ENCODE results near the gene SUSD6.
"Not testable (repeated sequence)": the region's sequence is repeated elsewhere in the genome, so short reads cannot be mapped to it uniquely, and the experiment has no call there.

The SUSD6 gene

GRCh38 chr14:69699243-69699642 lies 87.8 kb downstream of the SUSD6 start:
- H2BK12ac ChIP-seq (ENCODE audit: low read length in 2 of 2); H3K18ac ChIP-seq (ENCODE audit: low read depth in 1 of 2, low read length in 2 of 2); H4K91ac ChIP-seq (ENCODE audit: low read length); H2BK15ac ChIP-seq (ENCODE audit: low read depth, poor library complexity, severe bottlenecking); H2AFZ ChIP-seq (ENCODE audit: low read depth, low read length); H3K27me3 ChIP-seq (ENCODE audit: control insufficient read depth in 1 of 2, insufficient read depth in 1 of 2, low read length in 2 of 2); H3K9ac ChIP-seq (ENCODE audit: low read length); H2BK5ac ChIP-seq (ENCODE audit: low read depth, low read length, poor library complexity, severe bottlenecking); H3K23ac ChIP-seq (ENCODE audit: low read length in 2 of 2); H2AK5ac ChIP-seq (ENCODE audit: low read length, severe bottlenecking); H3K9me3 ChIP-seq (ENCODE audit: control insufficient read depth, low read length); H3K4me1 ChIP-seq (ENCODE audit: control insufficient read depth, insufficient read depth, low read depth, low read length); H4K8ac ChIP-seq (ENCODE audit: low read length); H3K14ac ChIP-seq (ENCODE audit: low read length in 2 of 2); H2BK120ac ChIP-seq (ENCODE audit: low read depth, low read length); H3K4me2 ChIP-seq (ENCODE audit: low read length, poor library complexity, severe bottlenecking); H3K4ac ChIP-seq (ENCODE audit: low read depth in 1 of 2, low read length in 2 of 2); H3K36me3 ChIP-seq (ENCODE audit: control insufficient read depth in 1 of 2, insufficient read depth in 2 of 2, low read depth in 1 of 2, low read length in 2 of 2); H3K27ac ChIP-seq (ENCODE audit: low read length, poor library complexity, severe bottlenecking); H3K4me3 ChIP-seq (ENCODE audit: insufficient read depth in 1 of 2, low read depth in 1 of 2, low read length in 2 of 2); DNase-seq: not testable (repeated sequence)
- WGBS: 96% methylated on average over 6 of the region's 6 CpGs
- peaks cover 41% of the 10 kb centered on the region for H3K79me1 ChIP-seq (replicated peaks; ENCODE audit: low read length, poor library complexity, severe bottlenecking)

GRCh38 chr14:69699748-69700303 lies 88.4 kb downstream of the SUSD6 start:
- WGBS: 75% methylated on average over 5 of the region's 6 CpGs
- Histone ChIP-seq H4K8ac (ENCODE audit: low read length) (no peak overlapping the region), H3K23ac (ENCODE audit: low read length in 2 of 2) (no peak overlapping the region), H3K9ac (ENCODE audit: low read length) (no peak overlapping the region), H2BK12ac (ENCODE audit: low read length in 2 of 2) (no peak overlapping the region), H3K36me3 (ENCODE audit: control insufficient read depth in 1 of 2, insufficient read depth in 2 of 2, low read depth in 1 of 2, low read length in 2 of 2) (peaks cover 11 to 15% of the 10 kb centered on the region in 2 experiments), H3K18ac (ENCODE audit: low read depth in 1 of 2, low read length in 2 of 2) (no peak overlapping the region), H2AK5ac (ENCODE audit: low read length, severe bottlenecking) (no peak overlapping the region), H2BK120ac (ENCODE audit: low read depth, low read length) (no peak overlapping the region), H3K79me1 (replicated peaks; ENCODE audit: low read length, poor library complexity, severe bottlenecking) (peaks cover 40% of the 10 kb centered on the region), H3K27me3 (ENCODE audit: control insufficient read depth in 1 of 2, insufficient read depth in 1 of 2, low read length in 2 of 2) (no peaks in the 10 kb centered on the region), H3K9me3 (ENCODE audit: control insufficient read depth, low read length) (no peaks in the 10 kb centered on the region), H3K27ac (ENCODE audit: low read length, poor library complexity, severe bottlenecking) (no peak overlapping the region), H2BK5ac (ENCODE audit: low read depth, low read length, poor library complexity, severe bottlenecking) (no peak overlapping the region), H2BK15ac (ENCODE audit: low read depth, poor library complexity, severe bottlenecking) (no peak overlapping the region), H3K4me3 (ENCODE audit: insufficient read depth in 1 of 2, low read depth in 1 of 2, low read length in 2 of 2) (no peak overlapping the region), H3K4me2 (ENCODE audit: low read length, poor library complexity, severe bottlenecking) (no peak overlapping the region), H3K4me1 (ENCODE audit: control insufficient read depth, insufficient read depth, low read depth, low read length) (peaks cover 6% of the 10 kb centered on the region), H2AFZ (ENCODE audit: low read depth, low read length) (no peak overlapping the region), H3K14ac (ENCODE audit: low read length in 2 of 2) (no peak overlapping the region), H3K4ac (ENCODE audit: low read depth in 1 of 2, low read length in 2 of 2) (no peak overlapping the region), H4K91ac (ENCODE audit: low read length) (no peak overlapping the region)
- no peak for DNase-seq

- H4K91ac ChIP-seq (ENCODE audit: low read length): no peak overlapping the region
- H4K8ac ChIP-seq (ENCODE audit: low read length): no peak overlapping the region
- no peak overlapping the region for H3K4ac ChIP-seq (ENCODE audit: low read depth in 1 of 2, low read length in 2 of 2)
- no peaks in the 10 kb centered on the region for H3K9me3 ChIP-seq (ENCODE audit: control insufficient read depth, low read length)
- no peak overlapping the region for H3K27ac ChIP-seq (ENCODE audit: low read length, poor library complexity, severe bottlenecking)
- no peak overlapping the region for H2AFZ ChIP-seq (ENCODE audit: low read depth, low read length)
- DNase-seq: no peak
- H2AK5ac ChIP-seq (ENCODE audit: low read length, severe bottlenecking): no peak overlapping the region
- H2BK12ac ChIP-seq (ENCODE audit: low read length in 2 of 2): no peak overlapping the region
- peaks cover 1% of the 10 kb centered on the region for H3K4me1 ChIP-seq (ENCODE audit: control insufficient read depth, insufficient read depth, low read depth, low read length)
- no peak overlapping the region for H3K4me2 ChIP-seq (ENCODE audit: low read length, poor library complexity, severe bottlenecking)
- H3K36me3 ChIP-seq (ENCODE audit: control insufficient read depth in 1 of 2, insufficient read depth in 2 of 2, low read depth in 1 of 2, low read length in 2 of 2): peaks cover 13 to 20% of the 10 kb centered on the region in 2 experiments
- no peaks in the 10 kb centered on the region for H3K27me3 ChIP-seq (ENCODE audit: control insufficient read depth in 1 of 2, insufficient read depth in 1 of 2, low read length in 2 of 2)
- no peak overlapping the region for H3K14ac ChIP-seq (ENCODE audit: low read length in 2 of 2)
- H2BK15ac ChIP-seq (ENCODE audit: low read depth, poor library complexity, severe bottlenecking): no peak overlapping the region
- no peak overlapping the region for H3K4me3 ChIP-seq (ENCODE audit: insufficient read depth in 1 of 2, low read depth in 1 of 2, low read length in 2 of 2)
- H2BK5ac ChIP-seq (ENCODE audit: low read depth, low read length, poor library complexity, severe bottlenecking): no peak overlapping the region
- no peak overlapping the region for H3K9ac ChIP-seq (ENCODE audit: low read length)
- H2BK120ac ChIP-seq (ENCODE audit: low read depth, low read length): no peak overlapping the region
- H3K23ac ChIP-seq (ENCODE audit: low read length in 2 of 2): no peak overlapping the region
- WGBS: 25% methylated on average over 1 of the region's 2 CpGs
- H3K18ac ChIP-seq (ENCODE audit: low read depth in 1 of 2, low read length in 2 of 2): no peak overlapping the region
- H3K79me1 ChIP-seq (replicated peaks; ENCODE audit: low read length, poor library complexity, severe bottlenecking): peaks cover 35% of the 10 kb centered on the region
Observed at GRCh38 chr14:69700575-69700974, 89.2 kb downstream of the SUSD6 start.

- H4K8ac ChIP-seq (ENCODE audit: low read length): no peak overlapping the region
- no peak for DNase-seq
- no peak overlapping the region for H2BK12ac ChIP-seq (ENCODE audit: low read length in 2 of 2)
- no peak overlapping the region for H3K23ac ChIP-seq (ENCODE audit: low read length in 2 of 2)
- WGBS: 92% methylated on average over 4 of the region's 4 CpGs
- peaks cover 14 to 27% of the 10 kb centered on the region in 2 experiments for H3K36me3 ChIP-seq (ENCODE audit: control insufficient read depth in 1 of 2, insufficient read depth in 2 of 2, low read depth in 1 of 2, low read length in 2 of 2)
- peaks cover 35% of the 10 kb centered on the region for H3K79me1 ChIP-seq (replicated peaks; ENCODE audit: low read length, poor library complexity, severe bottlenecking)
- no peak overlapping the region for H3K27ac ChIP-seq (ENCODE audit: low read length, poor library complexity, severe bottlenecking)
- no peak overlapping the region for H2BK5ac ChIP-seq (ENCODE audit: low read depth, low read length, poor library complexity, severe bottlenecking)
- H2AFZ ChIP-seq (ENCODE audit: low read depth, low read length): no peak overlapping the region
- H3K4ac ChIP-seq (ENCODE audit: low read depth in 1 of 2, low read length in 2 of 2): no peak overlapping the region
- no peak overlapping the region for H2BK120ac ChIP-seq (ENCODE audit: low read depth, low read length)
- no peak overlapping the region for H3K9ac ChIP-seq (ENCODE audit: low read length)
- no peaks in the 10 kb centered on the region for H3K9me3 ChIP-seq (ENCODE audit: control insufficient read depth, low read length)
- no peak overlapping the region for H3K4me2 ChIP-seq (ENCODE audit: low read length, poor library complexity, severe bottlenecking)
- H3K14ac ChIP-seq (ENCODE audit: low read length in 2 of 2): no peak overlapping the region
- H3K27me3 ChIP-seq (ENCODE audit: control insufficient read depth in 1 of 2, insufficient read depth in 1 of 2, low read length in 2 of 2): no peaks in the 10 kb centered on the region
- H2BK15ac ChIP-seq (ENCODE audit: low read depth, poor library complexity, severe bottlenecking): no peak overlapping the region
- H3K4me1 ChIP-seq (ENCODE audit: control insufficient read depth, insufficient read depth, low read depth, low read length): no peaks in the 10 kb centered on the region
- H3K4me3 ChIP-seq (ENCODE audit: insufficient read depth in 1 of 2, low read depth in 1 of 2, low read length in 2 of 2): no peak overlapping the region
- H4K91ac ChIP-seq (ENCODE audit: low read length): no peak overlapping the region
- H3K18ac ChIP-seq (ENCODE audit: low read depth in 1 of 2, low read length in 2 of 2): no peak overlapping the region
- H2AK5ac ChIP-seq (ENCODE audit: low read length, severe bottlenecking): no peak overlapping the region
Observed at GRCh38 chr14:69701291-69701690, 89.9 kb downstream of the SUSD6 start.

All from mesenchymal stem cell (in vitro differentiated cells and primary cell).